ENCODE data around the gene THRB.
"Not testable (repeated sequence)": the region's sequence is repeated elsewhere in the genome, so short reads cannot be mapped to it uniquely, and the experiment has no call there.

Gene THRB

GRCh38 chr3:24406900-24407299, 87.8 kb downstream of the THRB start:
- DNase-seq (ENCODE audit: low read depth in 2 of 2): no peak

DNA sequence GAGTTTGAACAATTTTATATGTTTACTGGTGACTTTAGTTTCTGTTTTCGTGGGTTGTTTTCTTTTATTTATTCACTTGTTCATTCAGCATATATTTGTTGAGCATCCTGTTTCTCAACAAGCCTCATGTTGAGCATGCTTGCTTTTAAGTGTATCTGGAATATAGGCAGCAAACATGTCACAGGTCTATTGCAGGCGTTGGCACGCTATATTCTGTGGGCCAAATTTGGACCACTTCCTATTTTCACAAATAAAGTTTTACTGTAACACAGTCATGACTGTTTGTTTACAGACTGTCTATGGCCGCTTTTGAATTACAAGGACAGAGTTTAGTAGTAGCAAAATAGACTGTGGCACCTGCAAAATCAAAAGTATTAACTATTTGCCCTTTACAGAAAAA, 89.6 kb downstream of the THRB start:
- no peak for DNase-seq (ENCODE audit: low read depth in 2 of 2)

DNA sequence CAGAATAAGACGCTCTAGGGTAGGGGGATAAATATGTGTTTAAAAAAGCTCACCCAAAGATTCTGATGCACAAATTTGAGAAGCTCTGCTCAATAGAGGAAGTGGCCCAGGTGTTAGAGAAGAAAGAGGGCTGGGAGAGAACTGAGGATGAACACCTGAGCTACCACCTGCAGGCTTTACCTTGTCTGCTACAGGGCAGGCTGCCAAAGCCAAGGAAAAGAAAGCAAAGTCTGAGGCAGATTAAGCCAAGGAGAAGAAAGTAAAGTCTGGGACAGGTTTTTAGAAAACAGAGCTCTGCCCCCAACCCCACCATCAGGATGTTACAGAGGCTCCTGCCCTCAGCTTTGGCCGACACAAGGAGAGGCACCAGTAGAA, 92.9 kb downstream of the THRB start:
- DNase-seq (ENCODE audit: low read depth in 2 of 2): no peak

- DNase-seq (ENCODE audit: low read depth in 2 of 2): no peak
These were observed 93.4 kb downstream of the THRB start for GRCh38 chr3:24401090-24401810.

- no peak for DNase-seq (ENCODE audit: low read depth in 2 of 2)
These were observed 94.2 kb downstream of the THRB start for GRCh38 chr3:24400450-24400849.

DNA sequence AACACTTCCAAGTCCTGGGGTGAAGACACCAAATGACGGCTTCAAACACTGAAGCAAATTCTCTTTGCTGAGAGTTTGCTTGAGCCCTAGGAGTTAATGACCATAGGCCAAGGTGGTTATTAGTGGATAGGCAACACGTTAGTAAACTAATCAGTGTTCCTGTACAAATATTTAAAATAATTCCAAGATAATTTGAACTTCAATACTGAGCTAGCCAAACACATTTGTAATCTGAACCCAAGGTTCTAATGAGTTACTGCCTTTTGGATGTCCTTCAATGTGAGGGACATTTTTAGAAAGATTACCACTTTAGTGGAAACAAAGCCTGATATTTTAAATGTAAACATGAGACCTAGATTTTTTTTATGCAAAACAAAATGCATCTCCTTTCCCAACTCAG, 94.6 kb downstream of the THRB start:
- DNase-seq (ENCODE audit: low read depth in 2 of 2): no peak

DNA sequence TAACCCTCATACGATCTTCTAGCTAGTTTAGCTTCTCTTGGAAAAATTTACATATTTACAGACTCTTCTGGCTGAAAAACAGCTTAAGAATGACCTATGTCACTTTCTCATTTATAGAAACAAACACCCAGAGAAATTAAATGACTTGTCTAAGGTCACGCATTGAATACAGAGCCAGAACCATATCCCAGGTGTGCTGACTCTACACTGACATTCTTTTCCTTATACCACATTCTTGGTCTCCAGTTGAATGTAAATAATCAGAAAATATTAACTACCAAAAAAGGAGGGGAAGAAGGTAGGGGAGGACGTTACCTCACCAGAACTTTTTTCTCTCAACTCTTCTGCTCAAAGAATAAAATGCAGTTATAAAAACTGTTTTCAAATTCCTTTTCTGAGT, 95.0 kb downstream of the THRB start:
- DNase-seq (ENCODE audit: low read depth in 2 of 2): no peak

GRCh38 chr3:24398712-24399111, 95.9 kb downstream of the THRB start:
- DNase-seq (ENCODE audit: low read depth in 2 of 2): not testable (repeated sequence)

GRCh38 chr3:24396338-24396737, 98.3 kb downstream of the THRB start:
- no peak for DNase-seq (ENCODE audit: low read depth in 2 of 2)

- no peak for DNase-seq (ENCODE audit: low read depth in 2 of 2)
These were observed 99.9 kb downstream of the THRB start for GRCh38 chr3:24394754-24395153.

GRCh38 chr3:24393316-24393715, 101.3 kb downstream of the THRB start:
- DNase-seq (ENCODE audit: low read depth in 2 of 2): no peak

- no peak for DNase-seq (ENCODE audit: low read depth in 2 of 2)
These were observed 104.2 kb downstream of the THRB start for GRCh38 chr3:24390169-24391130.

- DNase-seq (ENCODE audit: low read depth in 2 of 2): no peak
These were observed 105.3 kb downstream of the THRB start for GRCh38 chr3:24389108-24390090.

DNA sequence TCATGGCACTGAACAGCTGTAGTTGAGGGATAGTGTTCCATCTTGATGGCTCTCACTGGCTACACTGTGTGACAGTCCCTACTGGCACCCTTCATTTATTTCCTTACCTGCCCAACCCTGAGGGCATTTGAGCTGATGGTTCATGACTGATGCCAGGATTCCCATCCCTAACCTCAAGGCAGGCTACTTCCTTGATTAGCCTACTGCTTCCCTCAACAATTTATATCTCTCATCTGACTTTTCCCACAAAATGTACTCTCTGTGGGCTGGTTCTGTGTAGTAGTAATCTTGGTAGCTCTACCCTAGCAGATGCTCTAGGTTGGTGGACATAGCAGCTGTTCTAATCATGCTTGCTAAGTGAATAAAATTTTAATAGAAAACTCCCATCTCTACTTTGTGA, 106.0 kb downstream of the THRB start:
- no peak for DNase-seq (ENCODE audit: low read depth in 2 of 2)

DNA sequence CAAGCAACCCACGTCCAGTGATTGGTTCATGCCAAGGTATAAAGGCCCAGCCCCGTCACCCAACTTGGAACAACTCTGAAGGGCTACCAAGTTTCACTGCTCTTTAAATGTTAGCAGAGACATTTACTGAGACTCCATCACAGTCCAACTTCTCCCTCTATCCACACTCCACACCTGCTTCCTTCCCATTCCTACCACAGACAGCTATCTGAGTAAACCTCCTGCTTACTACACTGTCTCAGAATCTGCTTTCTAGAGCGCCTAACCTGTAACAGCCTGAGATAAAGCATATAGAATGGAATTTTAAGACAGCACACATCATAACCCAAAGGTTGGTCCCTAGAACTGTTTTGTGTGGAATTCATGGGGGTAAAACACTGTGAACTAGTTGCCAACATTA, 106.5 kb downstream of the THRB start:
- DNase-seq (ENCODE audit: low read depth in 2 of 2): no peak

- DNase-seq (ENCODE audit: low read depth in 2 of 2): no peak
These were observed 107.2 kb downstream of the THRB start for GRCh38 chr3:24387493-24387892.

- DNase-seq (ENCODE audit: low read depth in 2 of 2): no peak
These were observed 107.7 kb downstream of the THRB start for GRCh38 chr3:24387000-24387399.

DNA sequence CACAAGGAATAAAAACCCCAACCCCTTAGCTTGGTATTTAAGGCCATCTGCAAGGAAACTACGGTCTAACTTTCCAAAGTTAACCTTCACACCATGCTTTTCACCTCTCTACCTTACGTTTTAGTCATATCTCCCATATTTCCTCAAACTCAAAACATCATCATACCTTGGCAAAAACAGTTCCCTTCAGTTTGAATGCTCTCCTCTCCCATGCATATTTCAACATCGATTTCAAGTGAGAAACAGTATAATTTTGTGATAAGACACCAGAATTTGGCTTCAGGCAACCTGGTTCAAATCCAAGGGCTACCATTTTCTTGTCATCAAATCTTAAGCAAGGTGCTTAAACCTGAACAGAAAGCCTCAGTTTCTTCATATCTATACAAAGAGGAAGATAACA, 108.2 kb downstream of the THRB start:
- DNase-seq (ENCODE audit: low read depth in 2 of 2): no peak

DNA sequence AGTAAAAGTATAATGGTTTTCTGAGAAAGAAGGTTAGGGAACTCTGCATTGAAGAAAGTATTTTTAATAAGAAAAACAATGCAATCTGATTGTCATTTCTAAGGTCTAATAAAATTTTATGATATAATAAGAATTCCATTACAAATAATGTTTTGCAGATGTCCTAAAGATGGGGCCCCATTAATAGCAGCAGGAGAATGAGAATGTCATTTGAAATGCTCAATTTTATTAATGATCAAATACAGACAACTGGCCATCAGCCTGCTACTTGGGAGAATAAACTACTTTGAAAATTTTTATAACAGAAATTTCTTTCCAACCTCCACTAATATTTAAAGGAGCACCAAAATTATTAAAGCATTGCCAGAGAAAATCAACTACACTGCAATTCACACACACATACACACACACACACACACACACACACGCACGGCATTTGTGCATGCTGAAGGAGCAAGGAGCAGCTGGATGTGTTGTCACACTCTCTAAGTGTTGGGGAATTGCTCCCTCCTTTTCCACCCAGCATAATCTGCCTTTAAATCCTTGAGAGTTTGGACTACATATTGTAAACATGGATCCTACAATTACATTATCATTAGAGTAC, 109.5 kb downstream of the THRB start:
- no peak for DNase-seq (ENCODE audit: low read depth in 2 of 2)

DNA sequence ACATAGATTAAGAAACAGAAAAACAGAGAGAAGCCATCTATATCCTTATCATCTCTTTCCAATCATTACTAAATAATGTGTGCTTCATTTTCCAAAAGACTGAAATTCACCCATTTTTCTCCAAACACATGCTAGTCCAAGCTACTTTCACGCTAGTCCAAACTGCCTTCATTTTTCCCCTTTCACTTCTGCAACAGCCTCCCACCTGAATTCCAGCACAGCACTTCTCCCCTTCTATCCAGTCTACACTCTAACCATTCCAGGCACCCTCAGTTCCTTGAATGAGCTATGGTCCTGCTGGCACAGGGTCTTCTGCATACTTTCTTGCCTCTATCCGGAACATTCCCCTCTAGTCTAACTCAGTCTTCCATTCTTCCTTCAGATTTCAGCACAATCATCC, 112.0 kb downstream of the THRB start:
- DNase-seq (ENCODE audit: low read depth in 2 of 2): no peak

DNA sequence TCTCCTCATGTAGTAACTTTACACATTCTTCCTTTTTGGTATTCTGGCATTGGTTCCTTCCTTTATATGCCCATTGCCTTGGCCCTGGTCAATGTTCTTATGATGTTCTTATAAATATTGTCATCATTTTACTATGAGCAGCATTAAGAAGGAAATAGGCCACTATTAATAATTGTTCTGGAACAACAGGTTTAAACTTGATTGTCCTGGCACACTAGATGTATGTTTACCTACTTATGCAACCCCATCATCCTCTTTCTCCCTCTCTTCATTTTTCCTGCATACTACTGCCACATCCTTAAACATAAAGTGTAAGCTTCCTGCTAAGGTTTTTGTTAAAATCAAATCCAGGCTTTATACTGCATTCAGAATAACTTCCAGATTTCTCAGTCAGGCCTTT, 114.7 kb downstream of the THRB start:
- DNase-seq (ENCODE audit: low read depth in 2 of 2): no peak

DNA sequence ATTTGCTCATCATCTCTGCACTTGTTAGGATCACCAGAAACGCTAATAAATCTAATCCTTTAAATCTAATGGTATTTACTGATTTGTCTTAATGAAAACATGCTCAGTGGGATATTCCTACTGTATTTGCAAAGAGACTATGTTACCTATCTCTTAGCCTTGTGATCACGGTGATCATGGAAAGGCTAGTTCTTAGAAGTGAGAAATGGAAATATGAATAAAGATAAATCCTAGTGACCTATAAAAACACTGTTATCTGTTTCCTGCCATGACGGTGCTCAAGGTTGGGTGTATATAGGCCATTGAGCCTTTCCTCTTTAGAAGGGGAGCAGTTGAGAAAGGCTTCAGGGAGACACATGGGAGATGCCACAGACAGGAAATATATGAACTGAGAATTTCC, 116.3 kb downstream of the THRB start:
- no peak for DNase-seq (ENCODE audit: low read depth in 2 of 2)

All from activated CD4-positive, alpha-beta T cell treated with anti-CD3 and anti-CD28 coated beads for 24 hours (primary cell).